ENCODE results near the gene RANBP3. TPM values are rescaled to one million over a fixed set of nuclear protein-coding genes. Genes with fewer than 3 reads are reported as not detected.

RANBP3 gene
- total and polyA plus RNA-seq, 2 of the 8 experiments (the other 6 are each of a cell fraction or from before 2014, with no cell fraction given) = 95.4 to 122 TPM

DNA sequence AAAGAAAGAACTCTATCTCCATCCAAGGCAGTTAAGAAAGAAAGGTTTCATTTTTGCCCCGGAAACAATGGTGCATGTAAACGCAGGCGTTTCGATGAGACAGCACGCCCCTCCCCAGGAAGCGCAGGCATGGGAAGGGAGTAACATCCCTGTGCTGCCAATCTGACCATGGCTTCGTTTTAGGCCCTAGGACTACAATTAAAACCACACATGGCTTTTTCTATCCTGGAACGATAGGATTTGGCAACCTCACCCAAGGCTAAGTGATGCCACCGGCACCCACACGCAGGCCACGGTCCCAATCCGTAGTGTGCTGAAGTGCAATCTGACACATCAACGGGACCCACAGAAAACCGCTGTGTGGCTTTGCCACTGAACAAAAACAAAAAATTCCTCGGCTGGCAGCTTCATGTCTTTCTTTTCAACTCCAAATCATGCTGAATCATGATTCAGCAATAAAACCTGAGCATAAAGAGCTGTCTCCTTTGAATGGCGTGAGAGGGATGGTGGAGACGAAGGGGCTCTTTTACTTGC is 24.2 kb downstream of the RANBP3 start:
- H4K91ac ChIP-seq (replicated peaks; ENCODE audit: insufficient read length, low read length) = peak overlapping the region; percentile 60
- H3K9me3 ChIP-seq (ENCODE audit: insufficient read depth in 2 of 2, low read depth in 1 of 2, low read length in 1 of 2) = no peaks in the 10 kb centered on the region
- FAIRE-seq (no peak), DNase-seq (ENCODE audit: low read depth in 1 of 2, low spot score in 2 of 2) (no peak)
- CTCF ChIA-PET (ENCODE audit: partially characterized antibody) = interaction anchor here (1.8 to 6.0 kb wide), 2 partner anchors 14 to 150 kb away, joined by 5 to 48 read pairs; no protein-coding TSS in a partner anchor
- H2BK12ac ChIP-seq (ENCODE audit: low read depth, low read length) = peak overlapping the region; percentile 64; the same call in 1 of the 2 replicates
- H2BK20ac ChIP-seq (ENCODE audit: low read length) = no peak overlapping the region
- H3K4me3 ChIP-seq (ENCODE audit: extremely low read depth in 1 of 4, insufficient read depth in 2 of 4, low read depth in 3 of 4, low read length in 4 of 4) = no peak overlapping the region; a peak in 1 of 8 replicates
- no peaks in the 10 kb centered on the region; a peak in 1 of 7 replicates for H3K27me3 ChIP-seq (replicated peaks in 1 of 4; ENCODE audit: control insufficient read depth in 3 of 4, extremely low read depth in 1 of 4, insufficient read depth in 3 of 4, low read length in 3 of 4)
- no peak overlapping the region for H4K8ac ChIP-seq (ENCODE audit: extremely low read depth, insufficient read depth, low read length)
- no peak overlapping the region for H3K14ac ChIP-seq (ENCODE audit: insufficient read length)
- peaks cover 33 to 45% of the 10 kb centered on the region in 2 experiments for H4K20me1 ChIP-seq (replicated peaks in 1 of 2; ENCODE audit: control insufficient read depth in 1 of 2, insufficient read depth in 2 of 2, low read length in 2 of 2)
- H3K56ac ChIP-seq (replicated peaks; ENCODE audit: insufficient read length, low read depth, low read length) = no peak overlapping the region
- H3K4ac ChIP-seq (replicated peaks; ENCODE audit: insufficient read length, low read depth, low read length) = no peak overlapping the region
- 73% methylated on average over 17 of the region's 17 CpGs; no CpG with 5 or more reads in 1 of the 2 experiments for WGBS, 2 experiments (ENCODE audit: extremely low coverage in 1 of 2, insufficient coverage in 1 of 2, insufficient read length in 1 of 2, insufficient replicate concordance in 2 of 2, low coverage in 1 of 2, low lambda C conversion rate in 2 of 2, missing lambda C conversion rate in 1 of 2)
- no peaks in the 10 kb centered on the region for H3K23me2 ChIP-seq (ENCODE audit: low read depth, low read length)
- no peak overlapping the region for H3K9ac ChIP-seq (replicated peaks in 1 of 4; ENCODE audit: extremely low read depth in 1 of 4, low read depth in 3 of 4, low read length in 3 of 4)
- H2BK5ac ChIP-seq (ENCODE audit: low read depth, low read length) = 0 out of 2 replicates have a peak overlapping the region, but pooled peaks have one; percentile 10
- H2AFZ ChIP-seq (ENCODE audit: low read length) = no peak overlapping the region
- peak overlapping the region; percentile 49 for H3K18ac ChIP-seq (ENCODE audit: extremely low read depth, low read length)
- peak overlapping the region; percentile 43; the same call in 1 of the 2 replicates for H2AK5ac ChIP-seq (ENCODE audit: low read depth, low read length)
- H2BK15ac ChIP-seq (ENCODE audit: low read length) = no peak overlapping the region
- H3K79me1 ChIP-seq (ENCODE audit: low read depth, low read length) = peaks cover 37% of the 10 kb centered on the region
- H3K4me1 ChIP-seq (replicated peaks in 1 of 4; ENCODE audit: control insufficient read depth in 3 of 4, insufficient read depth in 4 of 4, low read length in 3 of 4) = peaks cover 33 to 64% (median 50%) of the 10 kb centered on the region in 4 experiments
- H3K79me2 ChIP-seq (ENCODE audit: control insufficient read depth in 1 of 2, insufficient read depth in 2 of 2, low read length in 2 of 2) = peaks cover 9 to 94% of the 10 kb centered on the region in 2 experiments
- peak overlapping the region in 1 of 2 experiments; percentile 65; a peak in 1 of 4 replicates for H3K4me2 ChIP-seq (ENCODE audit: insufficient read depth in 1 of 2, low read depth in 2 of 2, low read length in 2 of 2)
- peaks cover 0 to 3% (median 0%) of the 10 kb centered on the region in 4 experiments; a peak in 1 of 8 replicates for H3K36me3 ChIP-seq (ENCODE audit: control insufficient read depth in 2 of 4, insufficient read depth in 4 of 4, low read length in 3 of 4)
- no peak overlapping the region for H4K5ac ChIP-seq (ENCODE audit: insufficient read length, low read depth, low read length)
- POLR2A ChIA-PET (ENCODE audit: partially characterized antibody) = interaction anchor here (4.0 kb wide), 1 partner anchor 18 kb away, joined by 13 read pairs; no protein-coding TSS in a partner anchor
- no peak overlapping the region for H3K27ac ChIP-seq (ENCODE audit: low read depth, low read length)
- no peak overlapping the region for H3K23ac ChIP-seq (ENCODE audit: insufficient read length)
- peak overlapping the region; percentile 3 for H2BK120ac ChIP-seq (replicated peaks; ENCODE audit: low read depth, low read length)
- TF ChIP-seq JUN (IDR thresholded peaks at IDR 0.05; ENCODE audit: low read depth, low read length) (no peak), SP1 (IDR thresholded peaks at IDR 0.05; ENCODE audit: low read depth, low read length) (no peak), RBBP5 (IDR thresholded peaks at IDR 0.05; ENCODE audit: borderline replicate concordance, low read depth, low read length) (no peak), NRF1 (IDR thresholded peaks at IDR 0.05; ENCODE audit: low read depth, low read length) (no peak), YY1 (IDR thresholded peaks at IDR 0.05; ENCODE audit: low read depth, low read length) (no peak), ZNF274 (IDR thresholded peaks at IDR 0.05; ENCODE audit: borderline replicate concordance, extremely low read depth, low read length) (no peak), NANOG (IDR thresholded peaks at IDR 0.05; ENCODE audit: insufficient read depth, low read depth, low read length, poor library complexity, severe bottlenecking) (no peak), POLR2AphosphoS5 (IDR thresholded peaks at IDR 0.05; ENCODE audit: low read depth, low read length) (no peak), RAD21 (IDR thresholded peaks at IDR 0.05 in 1 of 2, conservative IDR thresholded peaks at IDR 0.05 in 1 of 2; ENCODE audit: low read depth in 2 of 2, low read length in 2 of 2) (no peak), EP300 (IDR thresholded peaks at IDR 0.05; ENCODE audit: borderline replicate concordance in 1 of 2, low read depth in 2 of 2, low read length in 2 of 2) (no peak), GTF2F1 (IDR thresholded peaks at IDR 0.05; ENCODE audit: borderline replicate concordance, low read depth, low read length) (no peak), BRCA1 (IDR thresholded peaks at IDR 0.05; ENCODE audit: low read depth, low read length) (no peak)

All from H1 (cell line).